ENCODE results near the gene EP400. TPM values are rescaled to one million over a fixed set of nuclear protein-coding genes. Genes with fewer than 3 reads are reported as not detected.

The EP400 gene
- total and polyA plus RNA-seq, 8 donors = 33.5 to 49.9 (median 41.4) TPM

DNA sequence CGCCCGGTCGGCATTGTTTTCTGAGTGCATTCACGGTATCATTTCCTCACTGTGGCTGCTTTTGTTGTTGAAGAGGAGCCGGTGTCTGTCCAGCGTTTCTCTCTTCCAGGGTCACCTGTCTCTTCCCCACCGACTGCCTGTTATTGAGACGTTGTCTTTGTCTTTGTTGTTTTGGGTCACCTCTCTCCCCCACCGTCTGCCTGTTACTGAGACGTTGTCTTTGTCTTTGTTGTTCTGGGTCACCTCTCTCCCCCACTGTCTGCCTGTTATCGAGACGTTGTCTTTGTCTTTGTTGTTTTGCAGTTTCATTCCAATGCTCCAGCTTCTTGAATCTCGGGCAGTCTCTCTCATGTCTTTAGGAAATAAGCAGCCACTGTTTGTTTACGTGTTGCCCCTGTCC is 124.5 kb downstream of the EP400 start:
- intact Hi-C loops (cut with DNase I) = no loop called here
- no peak for ATAC-seq
- TF ChIP-seq, protein P1, sequence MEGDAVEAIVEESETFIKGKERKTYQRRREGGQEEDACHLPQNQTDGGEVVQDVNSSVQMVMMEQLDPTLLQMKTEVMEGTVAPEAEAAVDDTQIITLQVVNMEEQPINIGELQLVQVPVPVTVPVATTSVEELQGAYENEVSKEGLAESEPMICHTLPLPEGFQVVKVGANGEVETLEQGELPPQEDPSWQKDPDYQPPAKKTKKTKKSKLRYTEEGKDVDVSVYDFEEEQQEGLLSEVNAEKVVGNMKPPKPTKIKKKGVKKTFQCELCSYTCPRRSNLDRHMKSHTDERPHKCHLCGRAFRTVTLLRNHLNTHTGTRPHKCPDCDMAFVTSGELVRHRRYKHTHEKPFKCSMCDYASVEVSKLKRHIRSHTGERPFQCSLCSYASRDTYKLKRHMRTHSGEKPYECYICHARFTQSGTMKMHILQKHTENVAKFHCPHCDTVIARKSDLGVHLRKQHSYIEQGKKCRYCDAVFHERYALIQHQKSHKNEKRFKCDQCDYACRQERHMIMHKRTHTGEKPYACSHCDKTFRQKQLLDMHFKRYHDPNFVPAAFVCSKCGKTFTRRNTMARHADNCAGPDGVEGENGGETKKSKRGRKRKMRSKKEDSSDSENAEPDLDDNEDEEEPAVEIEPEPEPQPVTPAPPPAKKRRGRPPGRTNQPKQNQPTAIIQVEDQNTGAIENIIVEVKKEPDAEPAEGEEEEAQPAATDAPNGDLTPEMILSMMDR (IDR thresholded peaks at IDR 0.05) = no peak
- no peaks in the 10 kb centered on the region for H3K9me3 ChIP-seq
- H3K27me3 ChIP-seq = no peaks in the 10 kb centered on the region
- no peaks in the 10 kb centered on the region for H3K4me1 ChIP-seq
- H3K4me3 ChIP-seq = no peak overlapping the region
- no peak for DNase-seq
- peaks cover 0 to 94% of the 10 kb centered on the region in 2 donors for H3K36me3 ChIP-seq
- no peak overlapping the region for H3K27ac ChIP-seq

DNA sequence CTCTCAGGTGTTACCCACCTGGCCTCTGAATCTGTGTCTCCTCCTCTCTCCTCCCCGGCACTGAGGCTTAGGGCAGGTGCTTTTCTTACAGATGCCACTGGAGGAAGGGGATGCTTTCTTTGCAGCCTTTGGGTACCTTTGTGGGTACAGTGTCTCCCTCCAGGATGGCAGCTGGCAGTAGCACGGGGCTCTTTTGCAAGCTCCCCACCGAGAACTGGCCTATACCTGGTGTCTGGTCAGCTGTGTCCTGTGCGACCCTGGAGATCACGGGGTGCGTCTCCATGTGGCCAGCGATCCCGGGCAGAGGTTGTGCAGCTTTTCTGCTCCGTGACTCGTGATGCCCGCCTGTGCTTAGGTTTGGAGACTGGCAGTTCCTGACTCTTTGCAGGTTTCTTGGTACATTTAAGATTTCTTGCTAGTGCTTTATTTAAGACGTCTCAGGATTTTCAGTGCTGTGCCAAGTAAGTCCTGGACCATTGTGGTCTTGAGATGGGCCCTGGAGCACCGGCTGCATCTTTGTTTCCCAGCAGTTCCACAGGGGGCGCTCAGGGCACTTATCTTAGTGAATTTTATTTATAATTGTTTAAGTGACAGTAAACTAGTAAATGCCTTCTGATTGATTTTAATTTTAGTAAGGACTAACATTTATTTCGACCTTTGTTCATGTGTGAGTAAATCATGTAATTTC is 125.4 kb downstream of the EP400 start:
- DNase-seq = no peak
- Histone ChIP-seq H3K36me3 (peaks cover 0 to 89% of the 10 kb centered on the region in 2 donors), H3K4me1 (no peaks in the 10 kb centered on the region), H3K27ac (no peak overlapping the region), H3K27me3 (no peaks in the 10 kb centered on the region), H3K9me3 (no peaks in the 10 kb centered on the region), H3K4me3 (no peak overlapping the region)
- TF ChIP-seq, protein P1 (IDR thresholded peaks at IDR 0.05) = no peak
- intact Hi-C loops (cut with DNase I) = no loop called here
- ATAC-seq = no peak

DNA sequence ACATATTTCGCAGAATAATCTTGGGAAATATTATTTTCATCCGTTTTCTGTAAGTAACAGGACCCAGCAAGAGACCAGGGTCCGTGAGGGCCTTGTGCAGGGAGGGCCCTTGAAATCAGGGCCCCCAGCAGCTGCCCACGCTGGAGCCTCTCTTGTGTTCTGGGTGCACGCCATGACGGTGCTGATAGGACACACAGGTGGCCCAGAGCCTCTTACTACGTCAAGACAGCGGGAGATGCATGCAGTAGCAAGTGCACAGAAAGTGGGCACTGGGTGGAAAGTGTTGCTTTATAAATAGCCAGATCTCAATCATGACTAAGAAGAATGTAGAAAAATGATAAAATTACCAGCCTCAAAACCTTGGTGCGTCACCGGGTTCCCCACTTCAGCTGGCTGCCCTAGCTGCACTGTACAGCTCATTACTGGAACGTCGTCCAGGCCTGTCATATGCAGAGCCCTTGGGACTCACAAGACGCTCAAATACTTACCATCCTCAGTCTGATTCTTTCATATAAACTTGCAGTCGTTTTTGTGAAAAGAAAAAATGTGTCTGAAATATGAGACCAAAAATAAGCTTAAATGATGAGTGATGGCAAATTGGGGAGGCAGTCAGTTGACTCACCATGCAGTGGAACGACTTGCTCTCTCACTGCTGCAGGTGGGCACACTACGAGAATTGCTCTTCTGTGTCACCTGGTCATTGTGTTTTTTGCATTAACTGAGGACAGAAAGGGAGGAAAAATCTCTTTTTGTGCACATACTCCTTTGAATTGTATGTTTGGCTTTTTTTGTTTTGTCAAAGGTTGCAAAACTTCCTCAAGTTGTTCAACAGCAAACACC is 126.2 kb downstream of the EP400 start:
- Histone ChIP-seq H3K9me3 (no peaks in the 10 kb centered on the region), H3K36me3 (peaks cover 0 to 89% of the 10 kb centered on the region in 2 donors), H3K4me1 (no peaks in the 10 kb centered on the region), H3K27me3 (no peaks in the 10 kb centered on the region), H3K27ac (no peak overlapping the region), H3K4me3 (no peak overlapping the region)
- ATAC-seq (no peak), DNase-seq (no peak)
- intact Hi-C loops (cut with DNase I) = no loop called here
- TF ChIP-seq, protein P1 (IDR thresholded peaks at IDR 0.05) = no peak

DNA sequence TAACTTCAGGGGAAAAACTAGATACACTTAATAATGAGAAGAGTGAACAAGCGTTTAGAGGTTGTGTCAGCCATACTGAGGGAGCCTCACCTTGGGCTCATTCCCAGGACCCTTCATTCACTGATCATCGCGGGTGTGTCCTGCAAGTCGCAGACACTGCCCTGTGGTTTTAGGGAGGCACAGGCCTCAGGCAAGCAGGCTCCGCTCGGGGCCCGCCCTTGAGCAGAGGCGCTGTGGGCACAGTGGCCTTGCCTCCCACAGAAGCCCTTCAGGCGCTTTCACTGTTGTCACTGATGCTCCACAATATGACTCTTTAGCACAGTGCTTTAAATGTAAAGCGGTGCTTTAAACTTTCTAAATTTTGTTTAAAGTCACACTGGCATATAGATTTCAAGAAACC is 127.0 kb downstream of the EP400 start:
- H3K36me3 ChIP-seq = peaks cover 0 to 87% of the 10 kb centered on the region in 2 donors

More for the DNA sequence above, 127.0 kb downstream of the EP400 start:
- TF ChIP-seq, protein P1 (IDR thresholded peaks at IDR 0.05) = no peak
- DNase-seq (no peak), ATAC-seq (no peak)
- H3K27ac ChIP-seq = no peak overlapping the region
- H3K27me3 ChIP-seq = no peaks in the 10 kb centered on the region
- intact Hi-C loops (cut with DNase I) = no loop called here
- no peak overlapping the region for H3K4me3 ChIP-seq
- H3K9me3 ChIP-seq = no peaks in the 10 kb centered on the region
- H3K4me1 ChIP-seq = no peaks in the 10 kb centered on the region
